Heart right ventricle (tissue), 16 donors: ENCODE results near the gene PFKP. TPM values are rescaled to one million over a fixed set of nuclear protein-coding genes. Genes with fewer than 3 reads are reported as not detected.

Experiments used
- ATAC-seq, 8 donors: fragments of 200-7000 bp; cut with Tn5 transposase; one replicate each; pipeline ENCODE4 v1.9.1; 2020; ENCODE audit warnings: mild to moderate bottlenecking in 8 of 8, moderate library complexity in 8 of 8, moderate number of reproducible peaks in 1 of 8
- DNase-seq, 2 donors: peaks; one replicate each; pipeline ENCODE4 v3.0.0-alpha.2; 2020
- H3K27ac ChIP-seq, 10 donors: fragments of 200-600 bp; sonication (generic) in 2 of 10; one replicate each; pipeline versions ENCODE4 v1.5.0 to v1.8.0; 2020 to 2022; ENCODE audit warnings: mild to moderate bottlenecking in 3 of 10
- H3K27me3 ChIP-seq, 7 donors: fragments of 200-600 bp; one replicate each; pipeline ENCODE4 v1.8.0; 2021 to 2022; ENCODE audit warnings: mild to moderate bottlenecking in 2 of 7
- H3K36me3 ChIP-seq, 9 donors: fragments of 200-600 bp; sonication (generic) in 1 of 9; one replicate each; pipeline versions ENCODE4 v1.5.0 to v1.8.0; 2020 to 2022; ENCODE audit warnings: mild to moderate bottlenecking in 2 of 9
- H3K4me1 ChIP-seq, 9 donors: fragments of 200-600 bp; sonication (generic) in 1 of 9; one replicate each; pipeline versions ENCODE4 v1.5.0 to v1.8.0; 2020 to 2022; ENCODE audit warnings: mild to moderate bottlenecking in 4 of 9
- H3K4me3 ChIP-seq, 10 donors: fragments of 200-600 bp; sonication (generic) in 2 of 10; one replicate each; pipeline versions ENCODE4 v1.5.0 to v1.8.0; 2020 to 2022; ENCODE audit warnings: mild to moderate bottlenecking in 7 of 10, moderate library complexity in 2 of 10
- H3K9me3 ChIP-seq, 11 donors: fragments of 200-600 bp in 10 of 11; sonication (generic) in 2 of 11; one replicate each; pipeline versions ENCODE4 v1.5.0 to v1.8.0; 2013 to 2022; ENCODE audit warnings: mild to moderate bottlenecking in 2 of 11, control low read depth in 1 of 11, moderate library complexity in 1 of 11
- CTCF ChIP-seq, 9 donors: fragments of 200-600 bp; sonication (generic) in 2 of 9; IDR thresholded peaks; one replicate each; pipeline versions ENCODE4 v1.5.0 to v1.8.0; 2021 to 2022; ENCODE audit warnings: antibody characterized with exemption in 9 of 9, mild to moderate bottlenecking in 5 of 9, moderate library complexity in 1 of 9
- WGBS, 2 donors: extraction: QIAGEN DNeasy Blood & Tissue Kit; methylation state at CpG; one replicate each; pipeline ENCODE4 v1.1.7; 2013; ENCODE audit warnings: inconsistent platforms in 1 of 2; 5-methylcytosine and 5-hydroxymethylcytosine counted together
- intact Hi-C, 10 donors: fragments of 100-400 bp; cut with DNase I; formaldehyde crosslinking; loops; one replicate each; pipeline versions ENCODE4 v1.11.1 to v1.14.2; 2022
- polyA plus RNA-seq, 2 donors: library from polyadenylated mRNA; stranded (reverse); fragments of 200-250 nt; gene quantifications; one replicate each; pipeline ENCODE4 v1.2.3, GENCODE V29; 2013
- total RNA-seq, 10 donors: library from RNA; stranded (reverse); fragmentation: NEBNext Ultra II Directional in 3 of 10; extraction: Animal tissue kit (Norgen Biotek cat#: 25700) in 3 of 10; gene quantifications; one replicate each; pipeline versions ENCODE4 v1.2.1 to v1.2.4, GENCODE V29; 2021 to 2023
- donor health status: Arrhythmogenic right ventricular cardiomyopathy.
- donor health status: ischemic (EF 13 %, LVEDD 7.1; RV severe dilation, severe dysfunction).
- donor health status: healthy with polysubstance abuse.
- donor health status: DM: no; HTN: yes; CAD: no.
- donor health status: DM: no; HTN: no; CAD: no.
- donor health status: ischemic (EF 25% LVEDD 6.9; RV normal size, moderate dysfunction).
- donor health status: ischemic (EF 25% LVEDD 5.7; RV mildly dilated, moderate dysfunction).
- donor health status: healthy.
- donor health status: DM: yes; HTN: yes; CAD: no.
- donor health status: Ischemic cardiomyopathy.
- donor health status: ischemic (EF 35%, LVEDD 5.7; RV mildly dilated, moderate dysfunction).
- donor health status: nonischemic (EF 11% LVEDD 7.7; RV severe dilation, severe dysfunction).
- donor health status: DM: yes; HTN: yes; CAD: no.
- donor health status: PGD.
- donor health status: ischemic (EF 29% LVEDD 5.4; RV normal size, mild dysfunction).
- donor health status: nonischemic (EF 23%, LVEDD 6.1; RV moderate dilation, normal function).

Gene PFKP
- total and polyA plus RNA-seq, 12 donors: 68.3 to 316 (median 220) TPM

- H3K36me3 ChIP-seq: peaks cover 5 to 100% (median 78%) of the 10 kb centered on the region in 9 donors
- H3K27me3 ChIP-seq: no peaks in the 10 kb centered on the region
- no peaks in the 10 kb centered on the region for H3K4me1 ChIP-seq
- no peak for ATAC-seq
- no peak overlapping the region for H3K27ac ChIP-seq
- no peaks in the 10 kb centered on the region for H3K9me3 ChIP-seq
- H3K4me3 ChIP-seq: no peak overlapping the region
- no peak for TF ChIP-seq CTCF (IDR thresholded peaks at IDR 0.05)
- no peak for DNase-seq
- intact Hi-C loops: no loop called here
- 89 to 94% methylated on average over 17 of the region's 17 CpGs for WGBS, 2 donors
These were observed 79.9 kb downstream of the PFKP start for GRCh38 chr10:3147117-3147820.

GRCh38 chr10:3148041-3148440, 80.7 kb downstream of the PFKP start:
- peaks cover 5 to 100% (median 70%) of the 10 kb centered on the region in 9 donors for H3K36me3 ChIP-seq
- no peaks in the 10 kb centered on the region for H3K27me3 ChIP-seq
- TF ChIP-seq CTCF (IDR thresholded peaks at IDR 0.05): no peak
- H3K27ac ChIP-seq: no peak overlapping the region
- no peaks in the 10 kb centered on the region for H3K9me3 ChIP-seq
- no peaks in the 10 kb centered on the region for H3K4me1 ChIP-seq
- intact Hi-C loops: no loop called here
- ATAC-seq (no peak), DNase-seq (no peak)
- H3K4me3 ChIP-seq: no peak overlapping the region
- WGBS, 2 donors: 89 to 92% methylated on average over 17 of the region's 17 CpGs

GRCh38 chr10:3148994-3149393, 81.6 kb downstream of the PFKP start:
- H3K36me3 ChIP-seq: peaks cover 5 to 100% (median 66%) of the 10 kb centered on the region in 9 donors

GRCh38 chr10:3149918-3150317, 82.6 kb downstream of the PFKP start:
- H3K27ac ChIP-seq: no peak overlapping the region
- 86 to 92% methylated on average over 11 of the region's 11 CpGs for WGBS, 2 donors
- H3K27me3 ChIP-seq: no peaks in the 10 kb centered on the region
- no peaks in the 10 kb centered on the region for H3K9me3 ChIP-seq
- intact Hi-C loops: no loop called here
- DNase-seq (no peak), ATAC-seq (peak in 1 of 8 donors; percentile 20)
- H3K4me3 ChIP-seq: no peak overlapping the region
- no peaks in the 10 kb centered on the region for H3K4me1 ChIP-seq
- peaks cover 5 to 100% (median 65%) of the 10 kb centered on the region in 9 donors for H3K36me3 ChIP-seq
- no peak for TF ChIP-seq CTCF (IDR thresholded peaks at IDR 0.05)

More at GRCh38 chr10:3148994-3149393, 81.6 kb downstream of the PFKP start:
- intact Hi-C loops: no loop called here
- ATAC-seq: no peak
- H3K27ac ChIP-seq: no peak overlapping the region
- no peak for TF ChIP-seq CTCF (IDR thresholded peaks at IDR 0.05)
- H3K4me3 ChIP-seq: no peak overlapping the region
- H3K9me3 ChIP-seq: no peaks in the 10 kb centered on the region
- H3K4me1 ChIP-seq: no peaks in the 10 kb centered on the region
- H3K27me3 ChIP-seq: no peaks in the 10 kb centered on the region
- WGBS, 2 donors: 68 to 69% methylated on average over 9 of the region's 9 CpGs
- no peak for DNase-seq
